B cell (primary cell): ENCODE data around the gene COL5A1. TPM values are rescaled to one million over a fixed set of nuclear protein-coding genes. Genes with fewer than 3 reads are reported as not detected.

ENCODE experiments used
- ATAC-seq: fragments of 200-7000 bp; cut with Tn5 transposase; one replicate; pipeline ENCODE4 v1.10.0; 2021; ENCODE audit warnings: low read depth, mild to moderate bottlenecking, moderate number of reproducible peaks, moderate library complexity
- CTCF ChIA-PET: fragments of 350-600 bp; sonication (Branson Sonifier 250); formaldehyde crosslinking; loops from one replicate; lab custom pipeline; 2021; ENCODE audit warnings: antibody characterized with exemption, inconsistent platforms; lab: Charles Lee
- POLR2A ChIA-PET: fragments of 350-600 bp; sonication (Branson Sonifier 250); formaldehyde crosslinking; loops from one replicate; lab custom pipeline; 2021; ENCODE audit warnings: antibody characterized with exemption; lab: Charles Lee
- DNase-seq: peaks from one replicate; pipeline ENCODE4 v3.0.0; 2013
- H2AFZ ChIP-seq: 2 replicates; pipeline ENCODE4 v1.6.1; 2012; ENCODE audit warnings: mild to moderate bottlenecking, low read depth, low read length; ENCODE audit not compliant: insufficient read depth, poor library complexity, severe bottlenecking
- H3K27ac ChIP-seq, 2 donors: 1 replicate in 1 of 2; 2 replicates in 1 of 2; pipeline ENCODE4 v1.5.1; 2012 to 2013; ENCODE audit warnings: low read length in 2 of 2, mild to moderate bottlenecking in 2 of 2, moderate library complexity in 1 of 2
- H3K27me3 ChIP-seq, 4 experiments: fragments of 200-600 bp in 1 of 4; sonication (generic) in 1 of 4; replicated peaks in 1 of 4; 1 replicate in 2 of 4; 2 replicates in 2 of 4; pipeline versions ENCODE4 v1.6.1 to v1.7.0; 2013 to 2016; ENCODE audit warnings: low read length in 3 of 4, mild to moderate bottlenecking in 2 of 4, mixed read lengths in 1 of 4, moderate library complexity in 1 of 4; ENCODE audit not compliant: insufficient read depth in 4 of 4, control insufficient read depth in 3 of 4; ENCODE audit errors: control extremely low read depth in 1 of 4
- H3K36me3 ChIP-seq, 2 experiments: replicated peaks in 1 of 2; 1 replicate in 1 of 2; 2 replicates in 1 of 2; pipeline versions ENCODE4 v1.6.1 to v1.7.1; 2013; ENCODE audit warnings: low read length in 1 of 2; ENCODE audit not compliant: insufficient read depth in 2 of 2, control insufficient read depth in 1 of 2; ENCODE audit errors: control extremely low read depth in 1 of 2, extremely low read depth in 1 of 2
- H3K4me1 ChIP-seq, 2 donors: fragments of 200-600 bp in 1 of 2; sonication (generic) in 1 of 2; 1 replicate in 1 of 2; 2 replicates in 1 of 2; pipeline versions ENCODE4 v1.5.1 to v1.6.1; 2013 to 2017; ENCODE audit warnings: low read length in 2 of 2; ENCODE audit not compliant: control insufficient read depth in 2 of 2, insufficient read depth in 2 of 2
- H3K4me2 ChIP-seq: replicated peaks from 2 replicates; pipeline ENCODE3; 2012; ENCODE audit warnings: mild to moderate bottlenecking, low read depth, low read length; ENCODE audit not compliant: poor library complexity, severe bottlenecking
- H3K4me3 ChIP-seq, 5 experiments: fragments of 200-600 bp in 1 of 5; sonication (generic) in 1 of 5; 1 replicate in 3 of 5; 2 replicates in 2 of 5; pipeline versions ENCODE4 v1.5.1 to v1.7.0; 2011 to 2016; ENCODE audit warnings: low read length in 4 of 5, mild to moderate bottlenecking in 4 of 5, low read depth in 2 of 5, control low read depth in 1 of 5, moderate library complexity in 1 of 5; ENCODE audit not compliant: insufficient read depth in 1 of 5; ENCODE audit errors: control extremely low read depth in 1 of 5, extremely low read depth in 1 of 5
- H3K79me2 ChIP-seq: fragments of 200-600 bp; sonication (generic); one replicate; pipeline ENCODE4 v1.6.0; 2016; ENCODE audit warnings: low read length; ENCODE audit not compliant: control insufficient read depth, insufficient read depth
- H3K9ac ChIP-seq: fragments of 200-600 bp; sonication (generic); 2 replicates; pipeline ENCODE4 v1.6.1; 2017; ENCODE audit warnings: mild to moderate bottlenecking, low read length, moderate library complexity
- H3K9me3 ChIP-seq, 3 donors: one replicate each; pipeline versions ENCODE4 v1.6.1 to v1.7.1; 2013; ENCODE audit warnings: low read length in 2 of 3; ENCODE audit not compliant: control insufficient read depth in 2 of 3, insufficient read depth in 1 of 3; ENCODE audit errors: control extremely low read depth in 1 of 3
- H4K20me1 ChIP-seq: 2 replicates; pipeline ENCODE4 v1.6.0; 2012; ENCODE audit warnings: mild to moderate bottlenecking, low read length; ENCODE audit not compliant: insufficient read depth, control insufficient read depth, poor library complexity, severe bottlenecking
- H3K27ac Mint-ChIP-seq: one replicate; pipeline ENCODE4 v1.8.0; 2021; ENCODE audit warnings: mixed read lengths
- H3K27me3 Mint-ChIP-seq: one replicate; pipeline ENCODE4 v1.8.0; 2021; ENCODE audit warnings: mixed read lengths
- H3K4me1 Mint-ChIP-seq: one replicate; pipeline ENCODE4 v1.8.0; 2021; ENCODE audit warnings: mixed read lengths
- H3K4me3 Mint-ChIP-seq: one replicate; pipeline ENCODE4 v1.8.0; 2021; ENCODE audit warnings: mixed read lengths
- H3K9me3 Mint-ChIP-seq: one replicate; pipeline ENCODE4 v1.8.0; 2022; ENCODE audit warnings: mixed read lengths; ENCODE audit not compliant: insufficient read depth
- EZH2 ChIP-seq: IDR thresholded peaks from 2 replicates; pipeline ENCODE4 v1.6.1; 2012; ENCODE audit warnings: borderline replicate concordance, low read depth, mild to moderate bottlenecking, moderate library complexity, low read length; ENCODE audit not compliant: insufficient read depth, poor library complexity, severe bottlenecking
- WGBS: methylation state at CpG from one replicate; pipeline ENCODE4 v1.1.5; 2013; ENCODE audit warnings: missing lambda C conversion rate; ENCODE audit not compliant: insufficient coverage; 5-methylcytosine and 5-hydroxymethylcytosine counted together
- intact Hi-C: fragments of 100-400 bp; cut with micrococcal nuclease; formaldehyde crosslinking; loops from one replicate; pipeline ENCODE4 v1.10.0; 2022
- polyA plus RNA-seq: library from polyadenylated mRNA; depleted of rRNA; stranded (reverse); fragments of >200 nt; gene quantifications from 2 replicates; pipeline ENCODE4 v1.2.3, GENCODE V29; 2012
- total RNA-seq, 2 donors: library from RNA; stranded (reverse); fragments of 120-200 nt in 1 of 2; gene quantifications; 1 replicate in 1 of 2; 2 replicates in 1 of 2; pipeline versions ENCODE4 v1.2.3 to v1.2.4, GENCODE V29; 2013 to 2022
- TF ChIP-seq, protein P1 (sequence below): fragments of 200-600 bp; IDR thresholded peaks from one replicate; pipeline ENCODE4 v1.8.0; 2022; ENCODE audit warnings: antibody characterized with exemption, mild to moderate bottlenecking

Gene COL5A1
- total and polyA plus RNA-seq, 2 donors (not counting 1 experiment from before 2014, with no cell fraction given) = 0.06 TPM; not detected in 1

DNA sequence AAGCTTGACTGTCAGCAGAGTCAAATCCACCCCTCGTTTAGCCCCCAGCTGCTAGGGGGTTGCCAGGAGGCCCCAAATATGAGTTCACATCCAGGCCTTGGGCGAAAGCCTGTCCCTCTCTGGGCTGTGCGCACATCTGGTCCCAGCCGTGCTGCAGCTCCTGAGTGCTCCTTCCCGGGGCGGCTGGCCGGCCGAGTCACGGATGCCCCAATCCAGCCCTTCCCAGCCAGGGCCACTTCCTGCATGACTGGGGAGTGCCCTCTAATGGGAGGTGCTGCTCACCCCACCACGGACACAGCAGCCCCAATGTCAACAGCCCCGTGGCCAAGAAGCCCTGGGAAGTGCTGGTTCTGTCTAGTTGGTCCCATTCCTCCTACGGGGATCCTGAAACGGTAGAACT, 135.6 kb downstream of the COL5A1 start:
- Mint-ChIP-seq H3K27me3 (no peaks in the 10 kb centered on the region), H3K4me1 (no peaks in the 10 kb centered on the region), H3K27ac (no peak overlapping the region), H3K4me3 (no peak overlapping the region), H3K9me3 (no peaks in the 10 kb centered on the region)
- Histone ChIP-seq H3K4me2 (no peak overlapping the region), H3K9ac (no peak overlapping the region), H3K27ac (no peak overlapping the region), H3K4me1 (no peaks in the 10 kb centered on the region), H2AFZ (no peak overlapping the region), H3K79me2 (no peaks in the 10 kb centered on the region), H3K4me3 (no peak overlapping the region), H3K9me3 (no peaks in the 10 kb centered on the region), H3K36me3 (no peaks in the 10 kb centered on the region), H4K20me1 (no peaks in the 10 kb centered on the region), H3K27me3 (no peaks in the 10 kb centered on the region)
- ATAC-seq (no peak), DNase-seq (no peak)
- TF ChIP-seq, protein P1, sequence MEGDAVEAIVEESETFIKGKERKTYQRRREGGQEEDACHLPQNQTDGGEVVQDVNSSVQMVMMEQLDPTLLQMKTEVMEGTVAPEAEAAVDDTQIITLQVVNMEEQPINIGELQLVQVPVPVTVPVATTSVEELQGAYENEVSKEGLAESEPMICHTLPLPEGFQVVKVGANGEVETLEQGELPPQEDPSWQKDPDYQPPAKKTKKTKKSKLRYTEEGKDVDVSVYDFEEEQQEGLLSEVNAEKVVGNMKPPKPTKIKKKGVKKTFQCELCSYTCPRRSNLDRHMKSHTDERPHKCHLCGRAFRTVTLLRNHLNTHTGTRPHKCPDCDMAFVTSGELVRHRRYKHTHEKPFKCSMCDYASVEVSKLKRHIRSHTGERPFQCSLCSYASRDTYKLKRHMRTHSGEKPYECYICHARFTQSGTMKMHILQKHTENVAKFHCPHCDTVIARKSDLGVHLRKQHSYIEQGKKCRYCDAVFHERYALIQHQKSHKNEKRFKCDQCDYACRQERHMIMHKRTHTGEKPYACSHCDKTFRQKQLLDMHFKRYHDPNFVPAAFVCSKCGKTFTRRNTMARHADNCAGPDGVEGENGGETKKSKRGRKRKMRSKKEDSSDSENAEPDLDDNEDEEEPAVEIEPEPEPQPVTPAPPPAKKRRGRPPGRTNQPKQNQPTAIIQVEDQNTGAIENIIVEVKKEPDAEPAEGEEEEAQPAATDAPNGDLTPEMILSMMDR = no peak
- no peak for TF ChIP-seq EZH2
- ChIA-PET POLR2A (no interaction called here), CTCF (no interaction called here)
- intact Hi-C loops = no loop called here
- 89% methylated on average over 13 of the region's 13 CpGs for WGBS

DNA sequence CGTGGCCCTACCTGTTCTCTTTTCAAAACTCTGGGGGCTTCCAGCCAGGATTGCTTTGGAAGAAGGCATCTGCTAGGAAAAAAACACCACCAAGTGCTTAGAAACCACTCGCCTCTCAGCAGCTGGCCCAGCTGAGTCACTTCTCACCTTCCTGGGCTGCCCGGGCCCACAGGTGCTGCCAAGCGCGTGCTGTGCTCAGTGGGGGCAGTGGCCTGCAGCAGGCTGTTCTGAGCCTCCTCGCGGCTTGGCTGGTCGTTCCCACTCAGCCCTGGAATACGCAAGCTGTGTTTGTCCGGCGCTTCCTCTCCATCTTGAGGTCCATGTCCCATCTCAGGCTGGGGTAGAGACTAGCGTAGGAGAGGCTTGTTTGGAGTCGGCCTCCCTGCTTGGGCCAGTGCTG, 136.6 kb downstream of the COL5A1 start:
- no peak overlapping the region for H3K4me3 ChIP-seq
- intact Hi-C loops = no loop called here
- Mint-ChIP-seq H3K27ac (no peak overlapping the region), H3K4me3 (no peak overlapping the region), H3K9me3 (no peaks in the 10 kb centered on the region), H3K27me3 (no peaks in the 10 kb centered on the region), H3K4me1 (no peaks in the 10 kb centered on the region)
- no peak overlapping the region for H3K27ac ChIP-seq
- H3K4me1 ChIP-seq = no peaks in the 10 kb centered on the region
- no peaks in the 10 kb centered on the region for H3K36me3 ChIP-seq
- ATAC-seq (no peak), DNase-seq (no peak)
- H3K9ac ChIP-seq = no peak overlapping the region
- H3K4me2 ChIP-seq = no peak overlapping the region
- no peaks in the 10 kb centered on the region for H3K27me3 ChIP-seq
- TF ChIP-seq, protein P1 = no peak
- TF ChIP-seq EZH2 = no peak
- H4K20me1 ChIP-seq = no peaks in the 10 kb centered on the region
- POLR2A ChIA-PET = no interaction called here
- H2AFZ ChIP-seq = no peak overlapping the region
- no peaks in the 10 kb centered on the region for H3K79me2 ChIP-seq
- no peaks in the 10 kb centered on the region for H3K9me3 ChIP-seq
- CTCF ChIA-PET = no interaction called here
- 71% methylated on average over 13 of the region's 13 CpGs for WGBS
